ENCODE measurements around the gene FIBP.

- no peak for TF ChIP-seq POLR2AphosphoS5 (IDR thresholded peaks at IDR 0.05; ENCODE audit: low read depth, low read length)
- no peak; the same call in 1 of the 2 replicates for TF ChIP-seq POLR2A (IDR thresholded peaks at IDR 0.05; ENCODE audit: low read depth, low read length)
- no peak for TF ChIP-seq TAF1 (IDR thresholded peaks at IDR 0.05; ENCODE audit: borderline replicate concordance, low read depth, low read length)
These were observed 7.3 kb downstream of the FIBP start for GRCh38 chr11:65880844-65881421.

Data from GM12892 (cell line).